ENCODE measurements around the gene LIN9. TPM values are rescaled to one million over a fixed set of nuclear protein-coding genes. Genes with fewer than 3 reads are reported as not detected.
"Not testable (repeated sequence)": the region's sequence is repeated elsewhere in the genome, so short reads cannot be mapped to it uniquely, and the experiment has no call there.

The LIN9 gene
- total RNA-seq, 1 donor from 2014 or later = 19.5 TPM

DNA sequence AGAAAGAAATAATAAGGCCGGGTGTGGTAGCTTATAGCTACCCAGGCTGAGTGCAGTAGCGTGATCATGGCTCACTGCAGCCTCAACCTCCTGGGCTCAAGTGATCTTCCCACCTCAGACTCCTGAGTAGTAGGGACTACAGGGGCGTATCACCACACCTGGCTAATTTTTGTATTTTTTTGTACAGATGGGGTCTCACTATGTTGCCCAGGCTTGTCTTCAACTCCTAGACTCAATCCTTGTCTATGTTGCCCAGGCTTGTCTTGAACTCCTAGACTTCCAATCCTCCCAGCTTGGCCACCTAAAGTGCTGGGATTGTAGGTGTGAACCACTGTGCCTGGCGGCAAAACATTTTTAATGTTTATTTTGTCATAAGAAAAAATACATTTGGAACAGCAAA, 55.0 kb downstream of the LIN9 start:
- H3K27ac ChIP-seq (replicated peaks) = no peak overlapping the region
- intact Hi-C loops (cut with micrococcal nuclease) = no loop called here
- DNase-seq = no peak

GRCh38 chr1:226252841-226253240, 56.1 kb downstream of the LIN9 start:
- H3K4me3 ChIP-seq; H3K9me3 ChIP-seq (replicated peaks); H3K27me3 ChIP-seq (ENCODE audit: low read depth); H3K27ac ChIP-seq (replicated peaks); DNase-seq; intact Hi-C loops (cut with micrococcal nuclease): not testable (repeated sequence)
- H3K36me3 ChIP-seq = peaks cover 35% of the 10 kb centered on the region
- H3K4me1 ChIP-seq = peaks cover 16% of the 10 kb centered on the region

More for the DNA sequence above, 55.0 kb downstream of the LIN9 start:
- no peaks in the 10 kb centered on the region for H3K9me3 ChIP-seq (replicated peaks)
- H3K27me3 ChIP-seq (ENCODE audit: low read depth) = no peaks in the 10 kb centered on the region
- H3K4me1 ChIP-seq = peaks cover 5% of the 10 kb centered on the region
- TF ChIP-seq, protein P1, sequence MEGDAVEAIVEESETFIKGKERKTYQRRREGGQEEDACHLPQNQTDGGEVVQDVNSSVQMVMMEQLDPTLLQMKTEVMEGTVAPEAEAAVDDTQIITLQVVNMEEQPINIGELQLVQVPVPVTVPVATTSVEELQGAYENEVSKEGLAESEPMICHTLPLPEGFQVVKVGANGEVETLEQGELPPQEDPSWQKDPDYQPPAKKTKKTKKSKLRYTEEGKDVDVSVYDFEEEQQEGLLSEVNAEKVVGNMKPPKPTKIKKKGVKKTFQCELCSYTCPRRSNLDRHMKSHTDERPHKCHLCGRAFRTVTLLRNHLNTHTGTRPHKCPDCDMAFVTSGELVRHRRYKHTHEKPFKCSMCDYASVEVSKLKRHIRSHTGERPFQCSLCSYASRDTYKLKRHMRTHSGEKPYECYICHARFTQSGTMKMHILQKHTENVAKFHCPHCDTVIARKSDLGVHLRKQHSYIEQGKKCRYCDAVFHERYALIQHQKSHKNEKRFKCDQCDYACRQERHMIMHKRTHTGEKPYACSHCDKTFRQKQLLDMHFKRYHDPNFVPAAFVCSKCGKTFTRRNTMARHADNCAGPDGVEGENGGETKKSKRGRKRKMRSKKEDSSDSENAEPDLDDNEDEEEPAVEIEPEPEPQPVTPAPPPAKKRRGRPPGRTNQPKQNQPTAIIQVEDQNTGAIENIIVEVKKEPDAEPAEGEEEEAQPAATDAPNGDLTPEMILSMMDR (IDR thresholded peaks at IDR 0.05; ENCODE audit: borderline replicate concordance) = no peak
- H3K36me3 ChIP-seq = peaks cover 41% of the 10 kb centered on the region
- no peak overlapping the region for H3K4me3 ChIP-seq

DNA sequence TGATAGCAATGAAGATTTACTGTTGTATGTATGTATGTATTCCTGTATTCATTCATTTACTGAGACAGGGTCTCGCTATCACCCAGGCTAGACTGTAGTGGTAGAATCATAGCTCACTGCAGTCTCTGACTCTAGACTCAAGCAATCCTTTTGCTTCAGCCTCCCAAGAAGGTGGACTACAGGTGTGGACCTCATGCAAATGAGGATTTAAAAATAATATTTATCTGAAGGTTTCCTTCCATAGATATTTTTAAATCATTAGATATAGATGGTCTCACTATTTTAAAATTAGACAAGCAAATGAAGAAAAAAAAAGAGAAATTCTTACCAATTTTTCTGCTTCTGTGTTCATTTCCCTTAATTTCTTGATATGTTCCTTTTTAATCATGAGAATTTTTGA, 58.5 kb downstream of the LIN9 start:
- intact Hi-C loops (cut with micrococcal nuclease) = no loop called here
- peaks cover 19% of the 10 kb centered on the region for H3K4me1 ChIP-seq
- no peak for DNase-seq

GRCh38 chr1:226248796-226249195, 60.2 kb downstream of the LIN9 start:
- no peaks in the 10 kb centered on the region for H3K9me3 ChIP-seq (replicated peaks)
- no peak overlapping the region for H3K4me3 ChIP-seq
- peaks cover 38% of the 10 kb centered on the region for H3K36me3 ChIP-seq
- TF ChIP-seq, protein P1 (IDR thresholded peaks at IDR 0.05; ENCODE audit: borderline replicate concordance) = no peak
- intact Hi-C loops (cut with micrococcal nuclease) = no loop called here
- no peak overlapping the region for H3K27ac ChIP-seq (replicated peaks)
- H3K27me3 ChIP-seq (ENCODE audit: low read depth) = no peaks in the 10 kb centered on the region
- no peak for DNase-seq
- peaks cover 19% of the 10 kb centered on the region for H3K4me1 ChIP-seq

More for the DNA sequence above, 58.5 kb downstream of the LIN9 start:
- Histone ChIP-seq H3K36me3 (peaks cover 30% of the 10 kb centered on the region), H3K9me3 (replicated peaks) (no peaks in the 10 kb centered on the region), H3K4me3 (no peak overlapping the region), H3K27ac (replicated peaks) (no peak overlapping the region), H3K27me3 (ENCODE audit: low read depth) (no peaks in the 10 kb centered on the region)
- TF ChIP-seq, protein P1 (IDR thresholded peaks at IDR 0.05; ENCODE audit: borderline replicate concordance) = no peak

DNA sequence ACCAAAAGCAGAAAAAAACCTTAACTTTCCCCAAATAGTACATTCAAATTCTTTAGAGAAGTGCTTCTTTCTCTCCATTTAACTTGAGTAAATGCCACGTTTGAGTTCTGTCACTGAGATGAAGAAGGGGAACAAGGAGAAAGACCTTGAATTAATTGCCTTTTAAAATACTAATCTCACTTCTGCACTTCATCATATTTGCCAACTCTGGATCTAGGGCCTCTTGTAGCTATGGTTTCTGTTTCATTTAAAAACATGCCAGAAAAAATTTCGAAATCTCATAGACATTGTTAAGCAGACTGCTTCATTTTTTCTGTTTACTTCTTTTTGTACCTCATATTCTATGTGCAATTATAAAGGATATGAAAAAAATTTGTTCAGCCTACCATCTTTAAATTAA, 60.9 kb downstream of the LIN9 start:
- no peak overlapping the region for H3K27ac ChIP-seq (replicated peaks)
- intact Hi-C loops (cut with micrococcal nuclease) = no loop called here

GRCh38 chr1:226239421-226239820, 69.5 kb downstream of the LIN9 start:
- intact Hi-C loops (cut with micrococcal nuclease) = no loop called here
- no peak overlapping the region for H3K4me3 ChIP-seq
- H3K9me3 ChIP-seq (replicated peaks) = no peaks in the 10 kb centered on the region
- DNase-seq = no peak
- no peak overlapping the region for H3K27ac ChIP-seq (replicated peaks)
- H3K4me1 ChIP-seq = no peaks in the 10 kb centered on the region
- H3K27me3 ChIP-seq (ENCODE audit: low read depth) = no peaks in the 10 kb centered on the region
- TF ChIP-seq, protein P1 (IDR thresholded peaks at IDR 0.05; ENCODE audit: borderline replicate concordance) = no peak
- H3K36me3 ChIP-seq = peaks cover 41% of the 10 kb centered on the region

More for the DNA sequence above, 60.9 kb downstream of the LIN9 start:
- no peak overlapping the region for H3K4me3 ChIP-seq
- H3K9me3 ChIP-seq (replicated peaks) = no peaks in the 10 kb centered on the region
- TF ChIP-seq, protein P1 (IDR thresholded peaks at IDR 0.05; ENCODE audit: borderline replicate concordance) = no peak
- no peak for DNase-seq
- peaks cover 19% of the 10 kb centered on the region for H3K4me1 ChIP-seq
- peaks cover 36% of the 10 kb centered on the region for H3K36me3 ChIP-seq
- no peaks in the 10 kb centered on the region for H3K27me3 ChIP-seq (ENCODE audit: low read depth)
